H54 (cell line): ENCODE measurements around the gene DENND5A.
"Not testable (repeated sequence)": the region's sequence is repeated elsewhere in the genome, so short reads cannot be mapped to it uniquely, and the experiment has no call there.

Experiments
- DNase-seq: peaks from one replicate; pipeline ENCODE4 v3.0.0; 2011; ENCODE audit warnings: low spot score, mixed read lengths; ENCODE audit not compliant: insufficient read length
- FAIRE-seq: peaks from 3 replicates; lab custom pipeline; 2011; peaks lifted over from hg19 to GRCh38; lab: Jason Lieb, UNC
- POLR2A ChIP-seq: IDR thresholded peaks from 2 replicates; pipeline ENCODE4 v1.6.1; 2011; ENCODE audit warnings: low read depth, mild to moderate bottlenecking, low read length

Gene DENND5A

DNA sequence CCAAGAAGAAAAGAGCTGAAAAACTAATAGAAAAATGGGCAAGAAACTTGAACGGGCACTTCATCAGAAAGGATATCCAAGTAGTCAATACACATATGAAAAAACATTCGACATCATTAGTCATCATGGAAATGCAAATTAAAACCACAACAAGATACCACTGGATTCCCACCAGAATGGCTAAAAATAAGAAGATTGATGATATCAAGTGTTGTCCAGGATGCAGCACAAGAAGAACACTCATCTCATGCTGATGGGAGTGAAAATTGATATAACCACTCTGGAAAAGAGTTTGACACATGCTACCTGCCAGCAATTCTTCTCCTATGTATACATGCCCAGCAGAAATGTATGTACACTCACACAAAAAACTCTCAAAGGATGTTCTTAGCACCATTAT, 146.9 kb downstream of the DENND5A start:
- DNase-seq: no peak
- FAIRE-seq: no peak
- TF ChIP-seq POLR2A: no peak

DNA sequence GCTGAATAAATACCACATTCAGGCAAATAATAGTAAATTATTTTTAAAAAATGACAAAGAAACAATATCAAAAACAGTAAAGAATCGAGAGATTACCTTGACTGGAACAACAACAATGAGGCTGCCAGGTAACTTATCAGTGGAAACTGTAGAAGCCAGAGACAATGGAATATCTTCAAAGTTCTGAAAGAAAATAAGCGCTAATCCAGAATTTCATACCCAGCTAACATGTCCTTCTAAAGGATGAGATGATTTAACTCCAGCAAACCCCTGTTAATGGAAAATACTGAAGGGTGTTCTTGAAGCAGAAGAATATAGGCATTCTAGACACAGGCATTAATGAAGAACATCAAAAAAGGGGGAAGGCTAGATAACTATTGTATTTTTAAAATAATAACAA, 153.1 kb downstream of the DENND5A start:
- FAIRE-seq: no peak
- no peak for TF ChIP-seq POLR2A
- DNase-seq: no peak

DNA sequence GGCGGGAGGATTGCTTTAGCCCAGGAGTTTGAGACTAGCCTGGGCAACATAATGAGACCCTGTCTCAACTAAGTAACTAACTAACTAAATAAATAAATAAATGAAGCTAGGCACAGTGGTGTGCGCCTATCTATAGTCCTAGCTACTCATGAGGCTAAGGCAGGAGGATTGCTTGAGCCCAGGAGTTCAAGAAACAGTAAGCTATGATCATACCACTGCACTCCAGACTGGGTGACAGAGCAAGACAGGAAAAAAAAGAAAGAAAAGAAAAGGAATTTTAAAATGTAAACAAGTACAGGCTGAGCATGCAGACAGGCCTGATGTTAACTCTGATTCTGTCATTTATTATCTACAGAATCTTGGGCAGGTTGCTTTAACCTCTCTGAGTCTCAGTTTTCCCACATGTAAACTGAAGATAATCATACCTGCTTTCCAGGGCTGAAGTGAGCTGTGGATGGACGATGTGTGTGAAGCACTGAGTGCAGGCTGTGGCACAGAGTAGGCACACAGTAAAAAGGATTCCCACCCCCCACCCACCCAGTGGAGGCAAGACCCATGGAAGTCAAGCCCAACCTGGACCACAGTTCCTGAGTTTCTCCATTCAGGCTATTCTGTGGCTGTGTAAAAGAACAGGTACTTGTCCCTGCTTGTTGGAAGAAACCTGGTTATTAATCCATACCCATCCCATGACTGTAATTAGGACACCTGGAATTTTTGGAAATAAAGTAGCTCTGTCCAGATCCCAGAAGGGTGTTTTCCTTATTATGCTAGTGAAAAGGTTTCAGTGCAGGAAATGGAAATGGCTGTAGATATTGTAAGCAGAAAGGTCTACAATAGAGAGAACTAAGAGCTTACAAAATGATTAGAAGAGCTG, 155.1 kb downstream of the DENND5A start:
- DNase-seq (no peak), FAIRE-seq (no peak)
- TF ChIP-seq POLR2A: no peak

DNA sequence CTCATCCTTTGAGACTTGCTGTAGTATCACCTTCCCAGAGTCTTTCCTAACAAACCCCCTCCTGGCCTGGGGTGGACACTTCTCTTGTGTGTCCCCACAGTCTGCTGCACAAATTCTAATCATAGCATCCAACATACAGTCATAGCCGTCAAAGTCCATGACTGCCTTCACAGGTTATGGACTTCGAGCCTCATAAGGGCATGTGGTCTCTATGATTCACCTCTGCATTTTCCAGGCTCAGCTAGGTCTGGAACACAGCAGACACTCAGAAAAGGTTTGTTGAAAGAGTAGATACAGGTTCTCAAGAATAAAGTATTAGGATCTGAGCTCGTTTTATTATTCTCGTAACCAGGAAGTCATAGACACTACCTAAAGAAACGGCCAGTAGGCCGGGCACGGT, 160.6 kb downstream of the DENND5A start:
- TF ChIP-seq POLR2A: no peak
- FAIRE-seq (no peak), DNase-seq (no peak)

DNA sequence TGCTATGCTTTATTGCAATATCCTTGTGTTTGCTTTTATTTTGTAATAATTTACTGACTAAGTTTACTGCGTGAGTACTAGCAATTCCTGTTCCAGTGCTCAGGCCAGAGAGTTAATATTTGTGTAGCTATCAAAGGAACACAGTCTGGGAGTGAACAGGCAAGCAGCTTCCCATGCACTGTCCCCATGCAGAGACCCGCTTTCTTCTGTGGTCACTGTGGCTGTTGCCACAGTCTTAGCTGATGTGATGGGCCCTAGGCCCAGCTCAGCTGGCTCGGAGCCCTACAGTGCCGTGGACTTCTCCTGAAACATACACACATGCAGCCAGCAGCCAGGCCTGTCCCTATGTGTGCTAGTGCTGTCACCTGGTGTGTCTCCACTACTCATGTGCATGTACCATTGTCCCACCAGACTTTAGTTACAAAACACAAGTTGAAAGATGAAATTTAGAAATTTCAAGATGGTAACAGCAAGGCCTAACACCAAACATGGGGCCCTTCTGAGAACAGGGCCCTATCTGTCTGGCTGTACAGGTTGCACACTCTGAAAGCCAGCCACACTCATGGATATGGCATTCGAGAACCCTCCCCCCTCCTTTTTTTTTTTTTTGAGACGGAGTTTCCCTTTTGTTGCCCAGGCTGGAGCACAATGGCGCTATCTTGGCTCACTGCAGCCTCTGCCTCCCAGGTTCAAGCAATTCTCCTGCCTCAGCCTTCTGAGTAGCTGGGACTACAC, 161.4 kb downstream of the DENND5A start:
- no peak for DNase-seq
- no peak for TF ChIP-seq POLR2A
- no peak for FAIRE-seq

DNA sequence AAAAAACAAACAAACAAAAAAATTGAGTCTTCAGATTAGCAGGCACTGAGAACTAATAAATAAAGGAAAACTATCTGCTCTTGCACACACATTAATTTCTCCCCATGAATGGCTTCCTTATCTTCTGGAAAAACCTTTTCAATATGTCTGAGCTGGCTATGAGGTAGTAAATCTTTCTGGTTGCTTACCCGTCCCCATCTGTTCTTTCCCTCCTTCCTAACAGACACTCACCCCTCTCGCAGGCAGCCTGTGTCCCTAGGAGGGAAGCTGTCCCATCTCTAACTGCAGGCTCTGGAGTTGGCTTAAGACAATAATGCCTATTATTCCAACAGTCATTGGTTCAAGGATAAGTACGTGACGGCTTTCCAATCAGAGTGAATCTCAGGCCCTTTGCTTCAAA, 165.5 kb downstream of the DENND5A start:
- no peak for DNase-seq
- TF ChIP-seq POLR2A: no peak
- no peak for FAIRE-seq

DNA sequence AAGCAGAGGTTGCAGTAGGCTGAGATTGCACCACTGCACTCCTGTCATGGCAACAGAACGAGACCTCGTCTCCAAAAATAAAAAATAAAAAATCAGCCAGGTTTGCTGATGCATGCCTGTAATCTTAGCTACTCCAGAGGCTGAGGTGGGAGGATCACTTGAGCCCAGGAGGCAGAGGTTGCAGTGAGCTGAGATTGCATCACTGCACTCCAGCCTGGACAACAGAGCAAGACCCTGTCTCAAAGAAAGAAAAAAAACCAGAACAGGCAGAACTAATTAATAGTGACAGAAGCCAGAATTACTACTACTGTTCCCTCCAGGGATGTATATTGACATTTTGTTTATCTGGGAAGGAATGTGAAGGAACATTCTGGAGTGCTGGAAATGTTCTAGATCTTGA, 166.7 kb downstream of the DENND5A start:
- not testable (repeated sequence) for DNase-seq, FAIRE-seq

DNA sequence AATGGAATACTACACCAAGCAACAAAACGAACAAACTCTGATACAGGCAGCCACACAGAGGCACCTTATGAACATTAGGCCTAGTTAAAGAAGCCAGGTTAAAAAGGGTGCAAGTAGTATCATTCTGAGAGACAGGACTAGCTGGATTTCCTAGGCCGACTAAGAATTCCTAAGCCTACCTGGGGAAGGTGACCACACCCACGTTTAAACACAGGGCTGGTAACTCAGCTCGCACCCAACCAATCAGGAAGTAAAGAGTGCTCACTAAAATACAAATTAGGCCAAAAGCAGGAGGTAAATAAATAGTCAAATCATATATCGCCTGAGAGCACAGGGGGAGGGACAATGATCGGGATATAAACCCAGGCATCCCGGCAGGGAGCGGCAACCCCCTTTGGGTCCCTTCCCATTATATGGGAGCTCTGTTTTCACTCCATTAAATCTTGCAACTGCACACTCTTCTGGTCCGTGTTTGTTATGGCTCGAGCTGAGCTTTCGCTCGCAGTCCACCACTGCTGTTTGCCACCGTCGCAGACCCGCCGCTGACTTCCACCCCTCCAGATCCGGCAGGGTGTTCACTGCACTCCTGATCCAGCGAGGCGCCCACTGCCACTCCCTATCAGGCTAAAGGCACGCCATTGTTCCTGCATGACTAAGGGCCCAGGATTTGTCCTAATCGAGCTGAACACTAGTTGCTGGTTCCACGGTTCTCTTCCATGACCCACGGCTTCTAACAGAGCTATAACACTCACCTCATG, 167.8 kb downstream of the DENND5A start:
- not testable (repeated sequence) for FAIRE-seq, DNase-seq

DNA sequence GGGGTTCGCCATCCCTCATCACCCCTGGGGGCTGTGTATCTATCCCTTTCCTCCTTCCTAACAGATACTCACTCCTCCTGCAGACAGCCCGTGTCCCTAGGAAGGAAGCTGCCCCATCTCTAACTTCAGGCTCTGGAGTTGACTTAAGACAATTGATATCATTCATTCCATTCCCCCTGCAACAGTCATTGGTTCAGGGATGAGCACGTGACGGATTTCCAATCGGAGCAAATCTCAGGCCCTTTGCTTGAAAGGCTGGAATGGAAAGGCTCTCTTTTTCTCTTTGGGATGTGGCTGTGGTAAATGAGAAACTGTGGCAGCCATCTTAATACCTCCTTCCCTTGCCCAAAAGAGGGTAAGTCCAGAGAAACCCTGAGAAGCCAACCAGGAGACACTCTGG, 168.7 kb downstream of the DENND5A start:
- DNase-seq: no peak
- no peak for TF ChIP-seq POLR2A
- no peak for FAIRE-seq

DNA sequence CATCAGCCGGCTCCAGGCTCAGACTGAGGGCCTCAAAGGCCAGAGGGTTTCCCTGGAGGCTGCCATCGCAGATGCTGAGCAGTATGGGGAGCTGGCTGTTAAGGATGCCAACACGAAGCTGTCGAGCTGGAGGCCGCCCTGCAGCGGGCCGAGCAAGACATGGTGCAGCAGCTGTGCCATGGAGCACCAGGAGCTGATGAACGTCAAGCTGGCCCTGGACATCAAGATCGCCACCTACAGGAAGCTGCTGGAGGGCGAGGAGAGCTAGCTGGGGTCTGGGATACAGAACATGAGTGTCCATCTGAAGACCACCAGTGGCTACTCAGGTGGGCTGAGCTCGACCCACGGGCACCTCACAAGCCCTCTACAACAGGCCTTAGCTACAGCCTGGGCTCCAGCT, 169.7 kb downstream of the DENND5A start:
- TF ChIP-seq POLR2A: no peak
- DNase-seq: no peak
- FAIRE-seq: no peak

DNA sequence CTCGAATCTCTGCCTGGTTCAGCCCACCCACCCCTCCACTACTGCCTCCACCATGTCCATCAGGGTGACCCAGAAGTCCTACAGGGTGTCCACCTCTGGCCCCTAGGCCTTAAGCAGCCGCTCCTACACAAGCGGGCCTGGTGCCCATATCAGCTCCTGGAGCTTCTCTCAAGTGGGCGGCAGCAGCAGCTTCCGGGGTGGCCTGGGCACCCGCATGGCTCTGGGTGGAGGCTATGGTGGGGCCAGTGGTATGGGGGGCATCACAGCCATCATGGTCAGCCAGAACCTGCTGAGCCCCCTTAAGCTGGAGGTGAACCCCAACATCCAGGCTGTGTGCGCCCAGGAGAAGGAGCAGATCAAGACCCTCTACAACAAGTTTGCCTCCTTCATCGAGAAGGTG, 170.7 kb downstream of the DENND5A start:
- TF ChIP-seq POLR2A: no peak
- FAIRE-seq: no peak

DNA sequence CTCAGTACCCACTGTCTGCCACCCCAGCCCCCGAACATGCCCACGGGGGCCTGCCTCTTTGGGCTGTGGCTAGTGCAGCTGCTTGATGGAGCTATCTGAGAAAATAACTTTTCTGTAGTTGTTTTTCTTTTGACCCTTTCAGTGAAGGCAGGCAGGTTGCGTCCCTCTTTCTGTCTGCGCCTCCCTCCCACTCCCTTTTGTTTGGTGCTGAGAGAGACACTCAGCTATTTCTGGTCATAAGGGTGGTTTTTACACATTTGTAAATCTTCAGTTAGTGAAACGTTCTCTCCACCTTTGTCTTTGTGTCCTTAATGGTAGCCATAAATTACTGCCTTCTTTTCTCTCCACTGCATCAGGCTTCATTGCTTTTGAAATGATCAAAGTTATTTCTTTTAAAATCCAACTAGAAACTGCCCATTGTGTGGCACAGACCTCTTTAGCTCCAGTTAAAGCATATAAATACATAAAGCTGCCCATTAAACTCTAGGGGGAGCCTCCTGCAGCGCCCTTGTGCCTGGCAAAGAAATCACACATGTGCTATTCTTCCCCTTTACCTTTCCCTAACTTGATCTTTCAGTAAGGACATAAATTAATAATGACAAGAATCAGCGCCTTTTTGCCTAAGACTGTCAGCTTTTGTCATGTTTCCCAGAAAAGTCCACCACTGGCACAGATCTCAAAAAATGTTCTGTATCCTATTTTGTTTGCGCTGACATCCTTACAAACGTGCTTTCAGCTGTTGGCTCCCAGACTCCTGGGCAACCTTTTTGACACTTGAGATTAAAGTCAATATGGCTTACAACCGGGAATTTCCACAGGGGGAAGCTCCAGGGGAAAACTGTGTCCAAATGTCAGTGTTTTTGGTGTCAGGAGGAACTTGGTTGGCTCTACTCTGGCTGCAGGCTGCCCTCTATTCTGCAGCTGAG, 172.0 kb downstream of the DENND5A start:
- no peak for FAIRE-seq
- no peak for DNase-seq
- TF ChIP-seq POLR2A: no peak

More for the DNA sequence above, 170.7 kb downstream of the DENND5A start:
- DNase-seq: no peak

DNA sequence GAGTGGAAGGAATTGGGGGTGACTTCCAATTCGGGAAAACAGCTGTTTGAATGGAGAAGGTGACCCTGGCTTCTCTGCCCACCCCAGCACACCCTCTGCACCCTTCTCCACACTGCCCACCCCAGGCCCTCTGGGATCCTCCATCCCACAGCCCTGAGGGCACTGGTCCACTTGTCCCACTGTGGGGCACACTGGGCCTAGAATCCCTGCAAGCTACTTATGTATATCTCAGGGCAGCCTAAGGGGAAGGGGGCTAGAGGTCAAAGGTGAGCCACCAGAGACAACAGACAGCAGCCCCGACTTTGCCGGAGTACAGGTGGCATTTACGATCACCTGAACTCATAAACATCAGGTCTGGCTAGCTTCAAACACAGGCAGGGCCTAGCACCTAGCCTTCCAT, 173.1 kb downstream of the DENND5A start:
- TF ChIP-seq POLR2A: no peak
- DNase-seq (no peak), FAIRE-seq (no peak)
